Measurements from ENCODE around the gene RPL37. TPM values are rescaled to one million over a fixed set of nuclear protein-coding genes. Genes with fewer than 3 reads are reported as not detected.
"Not testable (repeated sequence)": the region's sequence is repeated elsewhere in the genome, so short reads cannot be mapped to it uniquely, and the experiment has no call there.

Gene RPL37
- total and polyA plus RNA-seq, 2 donors (not counting 1 experiment from before 2014, with no cell fraction given): 881 to 2,414 TPM

DNA sequence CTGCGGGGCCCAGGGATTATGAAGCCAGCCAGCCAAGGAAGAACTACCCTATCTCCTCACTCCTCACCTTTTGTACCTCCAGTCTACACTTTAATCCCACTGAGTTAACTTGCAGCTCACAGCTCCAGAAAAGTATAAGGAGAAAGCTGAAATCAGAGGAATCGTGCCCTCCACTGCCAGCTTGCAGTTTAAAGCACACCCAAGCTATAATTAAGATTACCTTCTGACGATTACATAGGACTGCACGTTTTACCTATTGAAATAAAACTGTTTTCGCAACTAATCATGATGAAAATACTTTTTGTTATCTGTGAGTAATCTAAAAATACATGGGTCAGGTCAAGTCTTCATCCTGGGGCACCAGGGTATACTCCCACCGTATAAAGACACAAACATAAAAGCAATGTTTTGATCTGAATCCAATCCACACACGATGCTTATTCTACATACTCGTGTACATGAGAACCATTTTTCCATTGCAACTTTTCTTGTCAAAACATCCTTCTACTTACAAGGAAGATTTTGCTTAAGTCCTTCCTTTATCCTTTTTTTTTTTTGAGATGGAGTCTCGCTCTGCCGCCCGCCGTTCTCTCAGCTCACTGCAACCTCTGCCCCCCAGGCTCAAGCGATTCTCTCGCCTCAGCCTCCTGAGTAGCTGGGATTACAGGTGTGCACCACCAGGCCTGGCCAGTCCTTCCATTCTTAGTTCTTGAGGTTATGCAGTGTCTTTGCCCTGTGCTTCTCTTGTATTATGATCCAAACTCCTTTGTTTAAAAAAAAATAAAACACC is 7.6 kb downstream of the RPL37 start:
- Histone ChIP-seq H4K20me1 (ENCODE audit: control insufficient read depth, extremely low read depth, insufficient read depth, low read length) (no peaks in the 10 kb centered on the region), H3K27me3 (ENCODE audit: control insufficient read depth, insufficient read depth, low read length) (no peaks in the 10 kb centered on the region), H3K79me2 (ENCODE audit: control insufficient read depth, insufficient read depth, low read length) (peaks cover 26% of the 10 kb centered on the region), H3K4me1 (ENCODE audit: control insufficient read depth, extremely low read depth, insufficient read depth, low read length) (peaks cover 2% of the 10 kb centered on the region), H3K4me3 (replicated peaks in 1 of 4; ENCODE audit: control extremely low read depth in 1 of 4, insufficient read depth in 1 of 4, low read depth in 3 of 4, low read length in 4 of 4) (no peak overlapping the region), H3K4me2 (ENCODE audit: extremely low read depth, insufficient read depth, low read length) (no peak overlapping the region), H3K9me3 (ENCODE audit: control insufficient read depth, insufficient read depth, low read depth, low read length) (no peaks in the 10 kb centered on the region), H3K36me3 (ENCODE audit: control insufficient read depth, insufficient read depth, low read length) (peaks cover 17% of the 10 kb centered on the region), H2AFZ (ENCODE audit: low read length) (no peak overlapping the region), H3K27ac (ENCODE audit: insufficient read depth, low read length) (no peak overlapping the region), H3K9ac (ENCODE audit: insufficient read depth, low read length) (no peak overlapping the region)
- DNase-seq (ENCODE audit: low read depth in 2 of 2): no peak
- no peak for TF ChIP-seq EZH2 (IDR thresholded peaks at IDR 0.05; ENCODE audit: low read length, missing control alignments)
- TF ChIP-seq, protein P1, sequence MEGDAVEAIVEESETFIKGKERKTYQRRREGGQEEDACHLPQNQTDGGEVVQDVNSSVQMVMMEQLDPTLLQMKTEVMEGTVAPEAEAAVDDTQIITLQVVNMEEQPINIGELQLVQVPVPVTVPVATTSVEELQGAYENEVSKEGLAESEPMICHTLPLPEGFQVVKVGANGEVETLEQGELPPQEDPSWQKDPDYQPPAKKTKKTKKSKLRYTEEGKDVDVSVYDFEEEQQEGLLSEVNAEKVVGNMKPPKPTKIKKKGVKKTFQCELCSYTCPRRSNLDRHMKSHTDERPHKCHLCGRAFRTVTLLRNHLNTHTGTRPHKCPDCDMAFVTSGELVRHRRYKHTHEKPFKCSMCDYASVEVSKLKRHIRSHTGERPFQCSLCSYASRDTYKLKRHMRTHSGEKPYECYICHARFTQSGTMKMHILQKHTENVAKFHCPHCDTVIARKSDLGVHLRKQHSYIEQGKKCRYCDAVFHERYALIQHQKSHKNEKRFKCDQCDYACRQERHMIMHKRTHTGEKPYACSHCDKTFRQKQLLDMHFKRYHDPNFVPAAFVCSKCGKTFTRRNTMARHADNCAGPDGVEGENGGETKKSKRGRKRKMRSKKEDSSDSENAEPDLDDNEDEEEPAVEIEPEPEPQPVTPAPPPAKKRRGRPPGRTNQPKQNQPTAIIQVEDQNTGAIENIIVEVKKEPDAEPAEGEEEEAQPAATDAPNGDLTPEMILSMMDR (conservative IDR thresholded peaks at IDR 0.05 in 1 of 2, IDR thresholded peaks at IDR 0.05 in 1 of 2; ENCODE audit: low read depth in 1 of 2, low read length in 2 of 2): no peak

GRCh38 chr5:40826489-40827187 is 8.4 kb downstream of the RPL37 start:
- peaks cover under 1% of the 10 kb centered on the region for H3K4me1 ChIP-seq (ENCODE audit: control insufficient read depth, extremely low read depth, insufficient read depth, low read length)
- no peak for DNase-seq (ENCODE audit: low read depth in 2 of 2)
- no peak overlapping the region for H3K27ac ChIP-seq (ENCODE audit: insufficient read depth, low read length)
- TF ChIP-seq, protein P1 (conservative IDR thresholded peaks at IDR 0.05 in 1 of 2, IDR thresholded peaks at IDR 0.05 in 1 of 2; ENCODE audit: low read depth in 1 of 2, low read length in 2 of 2): no peak
- TF ChIP-seq EZH2 (IDR thresholded peaks at IDR 0.05; ENCODE audit: low read length, missing control alignments): no peak
- H2AFZ ChIP-seq (ENCODE audit: low read length): no peak overlapping the region
- H3K9ac ChIP-seq (ENCODE audit: insufficient read depth, low read length): no peak overlapping the region
- no peak overlapping the region for H3K4me2 ChIP-seq (ENCODE audit: extremely low read depth, insufficient read depth, low read length)
- H3K4me3 ChIP-seq (replicated peaks in 1 of 4; ENCODE audit: control extremely low read depth in 1 of 4, insufficient read depth in 1 of 4, low read depth in 3 of 4, low read length in 4 of 4): no peak overlapping the region
- H3K36me3 ChIP-seq (ENCODE audit: control insufficient read depth, insufficient read depth, low read length): peaks cover 16% of the 10 kb centered on the region
- no peaks in the 10 kb centered on the region for H3K9me3 ChIP-seq (ENCODE audit: control insufficient read depth, insufficient read depth, low read depth, low read length)
- H4K20me1 ChIP-seq (ENCODE audit: control insufficient read depth, extremely low read depth, insufficient read depth, low read length): no peaks in the 10 kb centered on the region
- peaks cover 19% of the 10 kb centered on the region for H3K79me2 ChIP-seq (ENCODE audit: control insufficient read depth, insufficient read depth, low read length)
- no peaks in the 10 kb centered on the region for H3K27me3 ChIP-seq (ENCODE audit: control insufficient read depth, insufficient read depth, low read length)

GRCh38 chr5:40825461-40826043 is 9.5 kb downstream of the RPL37 start:
- H3K4me1 ChIP-seq (ENCODE audit: control insufficient read depth, extremely low read depth, insufficient read depth, low read length); H3K27ac ChIP-seq (ENCODE audit: insufficient read depth, low read length); H3K9ac ChIP-seq (ENCODE audit: insufficient read depth, low read length); H3K27me3 ChIP-seq (ENCODE audit: control insufficient read depth, insufficient read depth, low read length); DNase-seq (ENCODE audit: low read depth in 2 of 2); H3K9me3 ChIP-seq (ENCODE audit: control insufficient read depth, insufficient read depth, low read depth, low read length); H3K4me3 ChIP-seq (replicated peaks in 1 of 4; ENCODE audit: control extremely low read depth in 1 of 4, insufficient read depth in 1 of 4, low read depth in 3 of 4, low read length in 4 of 4); H3K4me2 ChIP-seq (ENCODE audit: extremely low read depth, insufficient read depth, low read length); H4K20me1 ChIP-seq (ENCODE audit: control insufficient read depth, extremely low read depth, insufficient read depth, low read length); H3K79me2 ChIP-seq (ENCODE audit: control insufficient read depth, insufficient read depth, low read length); H2AFZ ChIP-seq (ENCODE audit: low read length): not testable (repeated sequence)
- H3K36me3 ChIP-seq (ENCODE audit: control insufficient read depth, insufficient read depth, low read length): peaks cover 12% of the 10 kb centered on the region
